H1 (cell line): ENCODE results near the gene STXBP6. TPM values are rescaled to one million over a fixed set of nuclear protein-coding genes. Genes with fewer than 3 reads are reported as not detected.

Experiments used
- CTCF ChIA-PET: fragments of 300-600 bp; sonication (Branson Sonifier 250); formaldehyde crosslinking; loops from one replicate; lab custom pipeline; 2021; ENCODE audit not compliant: partially characterized antibody; lab: Charles Lee
- POLR2A ChIA-PET: fragments of 300-600 bp; sonication (Branson Sonifier 250); formaldehyde crosslinking; loops from one replicate; lab custom pipeline; 2021; ENCODE audit warnings: inconsistent platforms; ENCODE audit not compliant: partially characterized antibody; lab: Charles Lee
- DNase-seq, 2 experiments: peaks; one replicate each; pipeline versions ENCODE4 v3.0.0 to v3.0.0-alpha.2; 2010 to 2022; ENCODE audit warnings: low spot score in 2 of 2, low read depth in 1 of 2, mixed read lengths in 1 of 2
- FAIRE-seq: peaks from 2 replicates; lab custom pipeline; 2011; peaks lifted over from hg19 to GRCh38; lab: Jason Lieb, UNC
- H2AFZ ChIP-seq: 2 replicates; pipeline ENCODE4 v1.8.1; 2012; ENCODE audit warnings: low read length, inconsistent platforms
- H2AK5ac ChIP-seq: 2 replicates; pipeline ENCODE4 v1.6.1; 2013; ENCODE audit warnings: low read depth, low read length
- H2BK120ac ChIP-seq: replicated peaks from 2 replicates; pipeline ENCODE3; 2013; ENCODE audit warnings: low read depth, low read length, inconsistent platforms
- H2BK12ac ChIP-seq: 2 replicates; pipeline ENCODE4 v1.6.1; 2013; ENCODE audit warnings: low read depth, low read length
- H2BK15ac ChIP-seq: 2 replicates; pipeline ENCODE4 v1.6.1; 2013; ENCODE audit warnings: low read length
- H2BK20ac ChIP-seq: 2 replicates; pipeline ENCODE4 v1.6.1; 2013; ENCODE audit warnings: low read length
- H2BK5ac ChIP-seq: 2 replicates; pipeline ENCODE4 v1.6.1; 2013; ENCODE audit warnings: low read depth, low read length
- H3K14ac ChIP-seq: 2 replicates; pipeline ENCODE4 v1.6.1; 2013; ENCODE audit warnings: inconsistent platforms; ENCODE audit not compliant: insufficient read length
- H3K18ac ChIP-seq: 2 replicates; pipeline ENCODE4 v1.6.1; 2013; ENCODE audit warnings: low read length; ENCODE audit errors: extremely low read depth
- H3K23ac ChIP-seq: 2 replicates; pipeline ENCODE4 v1.6.1; 2013; ENCODE audit warnings: inconsistent platforms; ENCODE audit not compliant: insufficient read length
- H3K23me2 ChIP-seq: 2 replicates; pipeline ENCODE4 v1.6.1; 2013; ENCODE audit warnings: low read depth, low read length
- H3K27ac ChIP-seq: 2 replicates; pipeline ENCODE4 v1.6.1; 2011; ENCODE audit warnings: low read depth, low read length, inconsistent platforms
- H3K27me3 ChIP-seq, 4 experiments: replicated peaks in 1 of 4; 1 replicate in 1 of 4; 2 replicates in 3 of 4; pipeline versions ENCODE4 v1.6.1 to v1.8.1; 2011 to 2013; ENCODE audit warnings: low read length in 3 of 4, mild to moderate bottlenecking in 3 of 4, inconsistent platforms in 2 of 4, mixed read lengths in 2 of 4, moderate library complexity in 1 of 4; ENCODE audit not compliant: control insufficient read depth in 3 of 4, insufficient read depth in 3 of 4; ENCODE audit errors: extremely low read depth in 1 of 4
- H3K36me3 ChIP-seq, 4 experiments: 2 replicates each; pipeline versions ENCODE4 v1.6.1 to v1.8.1; 2011 to 2013; ENCODE audit warnings: mild to moderate bottlenecking in 4 of 4, low read length in 3 of 4, moderate library complexity in 2 of 4, control low read depth in 1 of 4, inconsistent platforms in 1 of 4; ENCODE audit not compliant: insufficient read depth in 4 of 4, control insufficient read depth in 2 of 4
- H3K4ac ChIP-seq: replicated peaks from 2 replicates; pipeline ENCODE3; 2013; ENCODE audit warnings: low read length, low read depth, mixed read lengths, inconsistent platforms; ENCODE audit not compliant: insufficient read length
- H3K4me1 ChIP-seq, 4 experiments: replicated peaks in 1 of 4; 1 replicate in 1 of 4; 2 replicates in 3 of 4; pipeline versions ENCODE4 v1.6.1 to v1.8.1; 2011 to 2013; ENCODE audit warnings: low read length in 3 of 4, inconsistent platforms in 2 of 4, mixed read lengths in 1 of 4; ENCODE audit not compliant: insufficient read depth in 4 of 4, control insufficient read depth in 3 of 4
- H3K4me2 ChIP-seq, 2 experiments: 2 replicates each; pipeline versions ENCODE4 v1.6.1 to v1.8.1; 2011 to 2013; ENCODE audit warnings: low read depth in 2 of 2, low read length in 2 of 2, control low read depth in 1 of 2, inconsistent platforms in 1 of 2, mild to moderate bottlenecking in 1 of 2; ENCODE audit not compliant: insufficient read depth in 1 of 2
- H3K4me3 ChIP-seq, 4 experiments: fragments of 200-600, 300-600 bp in 1 of 4; sonication (generic), shearing (Covaris generic), sonication (Bioruptor Twin) in 1 of 4; 2 replicates each; pipeline versions ENCODE4 v1.5.1 to v1.8.1; 2011 to 2016; ENCODE audit warnings: low read length in 4 of 4, low read depth in 3 of 4, control low read depth in 2 of 4, inconsistent platforms in 2 of 4, mild to moderate bottlenecking in 2 of 4, mixed read lengths in 1 of 4, moderate library complexity in 1 of 4; ENCODE audit not compliant: insufficient read depth in 2 of 4; ENCODE audit errors: extremely low read depth in 1 of 4
- H3K56ac ChIP-seq: replicated peaks from 2 replicates; pipeline ENCODE3; 2013; ENCODE audit warnings: low read depth, mild to moderate bottlenecking, mixed read lengths, low read length, inconsistent platforms; ENCODE audit not compliant: insufficient read length
- H3K79me1 ChIP-seq: 2 replicates; pipeline ENCODE4 v1.6.1; 2013; ENCODE audit warnings: low read depth, low read length, control low read depth
- H3K79me2 ChIP-seq, 2 experiments: 2 replicates each; pipeline versions ENCODE4 v1.6.1 to v1.8.1; 2012 to 2013; ENCODE audit warnings: low read length in 2 of 2, mild to moderate bottlenecking in 2 of 2, inconsistent platforms in 1 of 2; ENCODE audit not compliant: insufficient read depth in 2 of 2, control insufficient read depth in 1 of 2
- H3K9ac ChIP-seq, 4 experiments: replicated peaks in 1 of 4; 1 replicate in 1 of 4; 2 replicates in 3 of 4; pipeline versions ENCODE4 v1.6.1 to v1.8.1; 2011 to 2013; ENCODE audit warnings: low read depth in 3 of 4, low read length in 3 of 4, control low read depth in 2 of 4, mild to moderate bottlenecking in 2 of 4, moderate library complexity in 2 of 4, inconsistent platforms in 1 of 4; ENCODE audit errors: extremely low read depth in 1 of 4
- H3K9me3 ChIP-seq, 2 experiments: 2 replicates each; pipeline versions ENCODE4 v1.6.1 to v1.8.1; 2012 to 2013; ENCODE audit warnings: mild to moderate bottlenecking in 2 of 2, moderate library complexity in 2 of 2, control low read depth in 1 of 2, inconsistent platforms in 1 of 2, low read depth in 1 of 2, low read length in 1 of 2, mixed read lengths in 1 of 2; ENCODE audit not compliant: insufficient read depth in 2 of 2
- H4K20me1 ChIP-seq, 2 experiments: replicated peaks in 1 of 2; 2 replicates each; pipeline versions ENCODE3 to v1.8.1; 2011 to 2013; ENCODE audit warnings: inconsistent platforms in 2 of 2, low read length in 2 of 2, mild to moderate bottlenecking in 1 of 2; ENCODE audit not compliant: insufficient read depth in 2 of 2, control insufficient read depth in 1 of 2
- H4K5ac ChIP-seq: 2 replicates; pipeline ENCODE4 v1.6.1; 2013; ENCODE audit warnings: low read length, low read depth, mixed read lengths, inconsistent platforms; ENCODE audit not compliant: insufficient read length
- H4K8ac ChIP-seq: 2 replicates; pipeline ENCODE4 v1.8.0; 2013; ENCODE audit warnings: mild to moderate bottlenecking, moderate library complexity, low read length, inconsistent platforms; ENCODE audit not compliant: insufficient read depth; ENCODE audit errors: extremely low read depth
- H4K91ac ChIP-seq: replicated peaks from 2 replicates; pipeline ENCODE3; 2013; ENCODE audit warnings: low read length, mixed read lengths, inconsistent platforms; ENCODE audit not compliant: insufficient read length
- JUN ChIP-seq: IDR thresholded peaks from 2 replicates; pipeline ENCODE4 v1.6.1; 2011; ENCODE audit warnings: low read depth, mild to moderate bottlenecking, improper control_type of control experiment, low read length
- TEAD4 ChIP-seq: IDR thresholded peaks from 2 replicates; pipeline ENCODE4 v1.6.1; 2012; ENCODE audit warnings: low read depth, low read length, inconsistent platforms, mixed read lengths
- WGBS, 2 experiments: shearing (Covaris generic) in 1 of 2; methylation state at CpG; one replicate each; pipeline versions ENCODE4 v1.1.6 to v1.1.7; 2013 to 2015; ENCODE audit warnings: low lambda C conversion rate in 2 of 2, mixed read lengths in 2 of 2, inconsistent platforms in 1 of 2, low coverage in 1 of 2, missing lambda C conversion rate in 1 of 2; ENCODE audit not compliant: insufficient replicate concordance in 2 of 2, insufficient coverage in 1 of 2, insufficient read length in 1 of 2; ENCODE audit errors: extremely low coverage in 1 of 2, missing lambda C conversion rate in 1 of 2; 5-methylcytosine and 5-hydroxymethylcytosine counted together
- polyA plus RNA-seq, 7 experiments: library from polyadenylated mRNA; depleted of rRNA in 3 of 7; stranded (reverse) in 5 of 7; unstranded in 2 of 7; fragments of >200 nt in 5 of 7; fragments of 200-250 nt in 2 of 7; gene quantifications; 1 replicate in 5 of 7; 2 replicates in 1 of 7; 4 replicates in 1 of 7; pipeline versions ENCODE4 v1.2.1 to v1.2.3, GENCODE V29; 2011 to 2013; ENCODE audit warnings: missing spikeins in 2 of 7, mixed read lengths in 2 of 7
- total RNA-seq: library from RNA; stranded (reverse); fragmentation: NEBNext Ultra II Directional; extraction: Animal tissue kit (Norgen Biotek cat#: 25700); gene quantifications from 2 replicates; pipeline ENCODE4 v1.2.1, GENCODE V29; 2021

Gene STXBP6
- total and polyA plus RNA-seq, 2 of the 8 experiments (the other 6 are each of a cell fraction or from before 2014, with no cell fraction given): 9.4 to 18.1 TPM

DNA sequence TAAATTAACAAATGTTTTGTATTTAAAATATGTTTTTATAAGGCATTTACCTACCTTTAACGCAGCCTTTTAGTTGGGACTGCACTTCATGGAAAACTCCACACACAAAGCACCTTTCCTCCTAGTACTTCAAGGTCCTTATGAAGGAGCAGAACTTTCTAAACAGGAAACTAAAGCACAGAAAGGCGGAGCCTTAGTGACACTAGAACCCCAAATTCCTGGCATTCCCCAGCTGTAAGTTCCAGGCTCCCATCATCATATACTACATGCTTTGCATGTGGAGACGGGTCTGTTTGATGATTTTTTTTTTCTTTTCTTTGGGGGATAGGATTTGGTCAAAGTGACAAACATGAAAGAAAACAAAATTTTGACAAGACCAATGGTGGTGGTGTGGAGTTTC is 39.5 kb downstream of the STXBP6 start:
- H2AFZ ChIP-seq: no peak overlapping the region
- CTCF ChIA-PET: interaction anchor here (0.7 to 1.2 kb wide), 4 partner anchors 12 to 204 kb away, joined by 3 to 6 read pairs (median 4); no protein-coding TSS in a partner anchor
- H3K36me3 ChIP-seq: no peaks in the 10 kb centered on the region
- no peak overlapping the region for H3K4ac ChIP-seq
- POLR2A ChIA-PET: no interaction called here
- no peaks in the 10 kb centered on the region for H4K20me1 ChIP-seq
- H2BK5ac ChIP-seq: no peak overlapping the region
- H4K8ac ChIP-seq: no peak overlapping the region
- no peak overlapping the region for H2BK20ac ChIP-seq
- H3K18ac ChIP-seq: no peak overlapping the region
- H2BK120ac ChIP-seq: no peak overlapping the region
- H2BK12ac ChIP-seq: no peak overlapping the region
- no peak overlapping the region for H3K4me2 ChIP-seq
- peaks cover 2% of the 10 kb centered on the region; the same call in 1 of the 2 replicates for H3K79me1 ChIP-seq
- H3K23ac ChIP-seq: no peak overlapping the region
- H3K27ac ChIP-seq: no peak overlapping the region
- no peak overlapping the region for H2AK5ac ChIP-seq
- H3K27me3 ChIP-seq: no peaks in the 10 kb centered on the region
- no peak overlapping the region for H3K56ac ChIP-seq
- H3K4me1 ChIP-seq: peaks cover 0 to 14% (median 4%) of the 10 kb centered on the region in 4 experiments; a peak in 4 of 7 replicates
- DNase-seq (no peak), FAIRE-seq (no peak)
- H3K14ac ChIP-seq: no peak overlapping the region
- no peak overlapping the region for H4K91ac ChIP-seq
- no peak overlapping the region for H4K5ac ChIP-seq
- no peaks in the 10 kb centered on the region for H3K23me2 ChIP-seq
- H3K9me3 ChIP-seq: no peaks in the 10 kb centered on the region
- WGBS, 2 experiments: 89% methylated on average over 3 of the region's 3 CpGs; no CpG with 5 or more reads in 1 of the 2 experiments
- TF ChIP-seq TEAD4: peak; percentile 90
- TF ChIP-seq JUN: no peak
- no peak overlapping the region for H3K4me3 ChIP-seq
- no peaks in the 10 kb centered on the region for H3K79me2 ChIP-seq
- no peak overlapping the region for H3K9ac ChIP-seq
- H2BK15ac ChIP-seq: no peak overlapping the region
